ENCODE data around the gene FBXO10.

The FBXO10 gene

DNA sequence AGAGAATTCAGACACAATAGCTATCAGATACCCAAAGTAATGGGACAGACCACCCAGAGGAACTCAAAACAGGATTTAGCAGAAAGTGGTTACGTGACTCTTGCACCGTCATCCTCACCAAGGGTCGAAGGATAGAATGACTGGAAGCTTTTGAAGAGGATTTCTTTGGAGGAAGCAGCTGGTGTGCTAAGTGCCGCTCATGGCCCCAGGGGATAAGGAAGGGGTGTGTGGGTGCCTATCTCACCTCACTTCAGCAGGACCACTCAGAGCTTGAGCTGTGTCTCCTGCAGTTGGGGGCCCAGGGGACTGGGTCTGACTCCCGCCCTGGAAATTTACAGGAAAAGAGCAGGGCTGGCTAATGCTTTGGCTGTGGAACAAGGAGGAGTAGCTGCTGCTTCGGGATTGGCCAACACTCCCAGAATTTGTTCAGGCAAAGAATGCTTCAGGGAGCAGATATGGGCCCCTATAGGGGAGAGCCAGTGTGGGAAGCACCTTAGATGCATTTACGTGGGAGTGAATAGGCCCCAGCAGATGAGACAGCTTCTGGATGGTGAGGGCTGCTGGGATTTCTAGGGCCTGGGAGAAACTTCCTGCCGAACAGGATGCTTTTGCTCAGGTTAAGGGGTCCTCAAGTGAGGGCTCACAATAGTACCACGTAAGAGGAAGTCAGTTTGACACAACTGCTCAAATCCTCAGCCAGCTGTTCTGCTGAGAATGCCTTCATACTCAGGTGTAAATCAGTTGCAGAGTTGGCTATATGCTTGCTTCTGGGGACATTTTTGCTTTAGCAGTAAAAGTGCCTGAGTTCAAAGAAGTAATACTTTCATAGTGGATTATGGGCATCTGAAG, 45.3 kb upstream of the FBXO10 start:
- H3K27ac ChIP-seq = no peak overlapping the region
- no peak for TF ChIP-seq ZFX (IDR thresholded peaks at IDR 0.05)
- TF ChIP-seq, protein P1, sequence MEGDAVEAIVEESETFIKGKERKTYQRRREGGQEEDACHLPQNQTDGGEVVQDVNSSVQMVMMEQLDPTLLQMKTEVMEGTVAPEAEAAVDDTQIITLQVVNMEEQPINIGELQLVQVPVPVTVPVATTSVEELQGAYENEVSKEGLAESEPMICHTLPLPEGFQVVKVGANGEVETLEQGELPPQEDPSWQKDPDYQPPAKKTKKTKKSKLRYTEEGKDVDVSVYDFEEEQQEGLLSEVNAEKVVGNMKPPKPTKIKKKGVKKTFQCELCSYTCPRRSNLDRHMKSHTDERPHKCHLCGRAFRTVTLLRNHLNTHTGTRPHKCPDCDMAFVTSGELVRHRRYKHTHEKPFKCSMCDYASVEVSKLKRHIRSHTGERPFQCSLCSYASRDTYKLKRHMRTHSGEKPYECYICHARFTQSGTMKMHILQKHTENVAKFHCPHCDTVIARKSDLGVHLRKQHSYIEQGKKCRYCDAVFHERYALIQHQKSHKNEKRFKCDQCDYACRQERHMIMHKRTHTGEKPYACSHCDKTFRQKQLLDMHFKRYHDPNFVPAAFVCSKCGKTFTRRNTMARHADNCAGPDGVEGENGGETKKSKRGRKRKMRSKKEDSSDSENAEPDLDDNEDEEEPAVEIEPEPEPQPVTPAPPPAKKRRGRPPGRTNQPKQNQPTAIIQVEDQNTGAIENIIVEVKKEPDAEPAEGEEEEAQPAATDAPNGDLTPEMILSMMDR (conservative IDR thresholded peaks at IDR 0.05) = no peak

DNA sequence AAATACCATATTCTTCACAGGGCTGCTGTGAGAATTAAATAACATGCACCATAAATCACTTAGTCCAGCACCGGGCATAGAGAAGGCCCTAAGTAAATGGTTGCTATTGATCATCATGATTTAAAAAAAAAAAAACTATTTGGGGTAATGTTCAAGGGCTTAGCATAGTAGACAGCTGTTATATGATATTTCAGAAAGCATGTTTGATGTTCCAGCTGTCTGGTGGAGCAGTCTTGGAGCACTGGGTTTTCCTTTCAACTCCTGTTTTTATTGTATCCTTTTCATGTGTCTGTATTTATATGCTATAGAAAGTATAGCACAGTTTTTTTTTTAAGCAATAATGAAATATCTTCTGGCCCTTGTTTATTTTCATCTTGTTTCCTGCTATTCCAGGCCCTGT, 44.2 kb upstream of the FBXO10 start:
- TF ChIP-seq ZFX (IDR thresholded peaks at IDR 0.05) = no peak
- TF ChIP-seq, protein P1 (conservative IDR thresholded peaks at IDR 0.05) = no peak
- no peak overlapping the region for H3K27ac ChIP-seq

DNA sequence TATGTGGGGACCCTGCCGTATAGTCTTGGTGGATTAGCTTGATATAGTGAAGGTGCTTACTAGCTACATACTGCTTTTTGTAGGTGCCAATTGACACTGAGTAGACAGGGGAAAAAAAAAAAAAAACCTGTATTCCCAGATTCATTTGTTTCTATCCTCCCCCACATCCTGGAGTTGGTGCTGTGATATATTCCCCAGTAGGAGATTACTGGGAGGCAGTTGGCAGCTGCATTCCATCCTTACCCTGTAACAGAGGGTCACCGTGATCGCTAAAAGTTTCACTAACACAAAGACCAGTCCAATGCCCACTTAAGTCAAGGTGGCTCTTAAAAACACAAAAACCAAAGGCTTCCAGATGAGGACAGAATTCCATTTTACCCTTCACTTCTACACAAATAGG, 43.6 kb upstream of the FBXO10 start:
- no peak for TF ChIP-seq ZFX (IDR thresholded peaks at IDR 0.05)
- TF ChIP-seq, protein P1 (conservative IDR thresholded peaks at IDR 0.05) = no peak

DNA sequence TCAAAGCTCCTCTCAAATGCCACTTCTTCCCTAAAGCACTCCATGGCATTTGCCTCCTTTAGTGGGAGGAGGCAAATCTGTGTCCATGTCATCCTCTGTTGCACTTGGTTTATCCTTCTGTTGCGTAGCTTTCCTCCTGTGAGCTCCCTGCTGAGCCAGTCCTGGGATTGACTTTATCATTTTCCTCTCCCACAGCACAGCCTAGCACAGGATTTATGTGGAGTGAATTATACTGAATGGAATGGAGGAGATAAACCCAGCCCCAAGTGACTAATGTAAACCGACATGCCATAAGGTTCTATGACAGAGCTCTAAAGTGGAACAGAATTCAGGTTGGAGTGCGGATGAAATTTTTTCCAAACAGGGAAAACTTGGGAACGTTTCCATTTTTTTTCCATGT, 42.6 kb upstream of the FBXO10 start:
- TF ChIP-seq, protein P1 (conservative IDR thresholded peaks at IDR 0.05) = no peak
- TF ChIP-seq ZFX (IDR thresholded peaks at IDR 0.05) = no peak
- H3K27ac ChIP-seq = no peak overlapping the region

More for the DNA sequence above, 43.6 kb upstream of the FBXO10 start:
- no peak overlapping the region for H3K27ac ChIP-seq

DNA sequence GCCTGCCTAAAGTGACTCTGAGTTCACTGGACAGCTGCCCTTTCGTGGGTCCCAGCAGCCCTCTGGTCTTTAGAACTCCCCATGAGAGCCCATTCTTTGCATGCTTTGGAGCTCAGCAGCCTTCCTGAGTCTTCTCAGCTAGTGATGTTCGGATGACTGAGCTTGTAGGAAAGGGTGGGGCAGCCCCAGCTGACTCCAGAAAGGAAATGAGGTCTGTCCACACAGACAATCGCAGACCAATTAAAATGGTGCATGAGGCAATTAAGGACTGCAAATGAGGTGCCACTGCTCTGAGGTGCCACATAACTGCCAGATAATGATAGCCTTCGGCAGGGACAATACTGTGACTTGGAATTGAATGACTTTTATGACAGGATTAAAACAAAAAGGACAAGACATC, 41.7 kb upstream of the FBXO10 start:
- TF ChIP-seq, protein P1 (conservative IDR thresholded peaks at IDR 0.05) = no peak
- TF ChIP-seq ZFX (IDR thresholded peaks at IDR 0.05) = no peak
- H3K27ac ChIP-seq = no peak overlapping the region

DNA sequence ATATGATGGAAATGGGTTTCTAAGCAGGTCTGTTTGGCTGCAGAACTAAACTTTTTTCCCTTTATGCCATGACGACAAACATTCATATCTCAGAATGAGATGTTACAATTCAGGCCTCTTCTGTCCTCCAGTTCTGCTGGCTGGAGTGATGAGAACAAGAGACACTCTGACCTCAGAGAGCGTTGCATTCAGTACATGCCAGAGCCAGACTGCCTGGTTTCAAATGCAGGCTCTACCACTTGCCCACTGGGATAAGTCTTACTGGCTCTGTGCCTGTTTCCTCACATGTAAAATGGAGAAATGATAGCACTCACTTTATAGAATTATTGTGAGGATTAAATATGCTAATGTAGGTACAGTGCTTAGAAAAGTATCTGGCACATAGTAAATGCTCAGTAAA, 41.0 kb upstream of the FBXO10 start:
- no peak overlapping the region for H3K27ac ChIP-seq
- TF ChIP-seq, protein P1 (conservative IDR thresholded peaks at IDR 0.05) = no peak
- TF ChIP-seq ZFX (IDR thresholded peaks at IDR 0.05) = no peak

DNA sequence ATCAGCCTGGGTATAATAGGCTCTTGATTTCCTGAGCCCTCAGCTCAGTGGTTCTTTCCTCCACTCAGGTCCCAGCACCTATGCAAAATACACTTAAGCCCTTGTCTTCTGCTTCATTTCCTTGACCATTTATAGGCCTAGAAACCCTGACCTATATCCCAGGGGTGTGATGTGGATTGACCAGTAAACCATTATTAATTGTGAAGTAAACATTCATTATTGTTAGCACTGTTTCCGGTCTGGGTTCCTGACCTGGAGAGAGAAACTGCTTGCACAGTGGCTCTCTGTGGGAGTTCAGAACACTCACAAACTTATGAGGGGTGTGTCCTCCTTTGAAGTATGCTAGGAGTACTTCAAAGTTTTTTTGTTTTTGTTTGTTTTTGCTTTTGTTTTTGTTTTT, 35.8 kb upstream of the FBXO10 start:
- no peak for TF ChIP-seq ZFX (IDR thresholded peaks at IDR 0.05)
- TF ChIP-seq, protein P1 (conservative IDR thresholded peaks at IDR 0.05) = no peak
- no peak overlapping the region for H3K27ac ChIP-seq

Measured in C4-2B (cell line).